ENCODE data around the gene C6orf58. TPM values are rescaled to one million over a fixed set of nuclear protein-coding genes. Genes with fewer than 3 reads are reported as not detected.

Gene C6orf58
- total and polyA plus RNA-seq, 10 of the 15 experiments (the other 5 are each of a cell fraction or from before 2014, with no cell fraction given): 0.06 to 0.43 (median 0.12) TPM; not detected in 2

- TF ChIP-seq BCLAF1 (IDR thresholded peaks at IDR 0.05): no peak
These were observed 15.3 kb upstream of the C6orf58 start (continued) for GRCh38 chr6:127561660-127562059.

- Histone ChIP-seq H3K9me3 (replicated peaks; ENCODE audit: control insufficient read depth, insufficient read depth, low read length) (no peaks in the 10 kb centered on the region; the same call in 2 of the 3 replicates), H4K20me1 (ENCODE audit: control insufficient read depth, insufficient read depth) (no peaks in the 10 kb centered on the region), H2AFZ (ENCODE audit: control insufficient read depth, low read depth, low read length) (no peak overlapping the region), H3K9ac (ENCODE audit: control insufficient read depth, insufficient read depth, low read length) (no peak overlapping the region), H3K4me2 (ENCODE audit: control insufficient read depth, insufficient read depth) (no peak overlapping the region), H3K36me3 (ENCODE audit: control insufficient read depth in 2 of 2, insufficient read depth in 2 of 2, low read length in 1 of 2) (no peaks in the 10 kb centered on the region), H3K4me1 (ENCODE audit: control insufficient read depth, insufficient read depth, low read length) (no peaks in the 10 kb centered on the region), H3K4me3 (no peak overlapping the region), H3K79me2 (ENCODE audit: control insufficient read depth, insufficient read depth, low read length) (no peaks in the 10 kb centered on the region), H3K27ac (ENCODE audit: control insufficient read depth, insufficient read depth) (no peak overlapping the region), H3K27me3 (replicated peaks in 1 of 2; ENCODE audit: control insufficient read depth in 2 of 2, insufficient read depth in 2 of 2, low read length in 1 of 2) (no peaks in the 10 kb centered on the region)
- ChIA-PET RAD21 (ENCODE audit: unreplicated experiment) (no interaction called here), SMC1A (ENCODE audit: uncharacterized antibody, unreplicated experiment) (interaction anchor here (1.2 kb wide), 1 partner anchor 9 kb away, joined by 3 read pairs; no protein-coding TSS in a partner anchor), POLR2A (no interaction called here), CTCF (interaction anchor here (1.1 to 2.1 kb wide), 4 partner anchors 9 to 99 kb away, joined by 3 to 8 read pairs (median 4); no protein-coding TSS in a partner anchor)
- FAIRE-seq (no peak), DNase-seq (ENCODE audit: low read depth, low spot score) (no peak), ATAC-seq (no peak)
- no TSS peak for BruUV-seq (replicated peaks)
- intact Hi-C loops (cut with micrococcal nuclease; ENCODE audit: unreplicated experiment) (no loop called here), in situ Hi-C loops (cut with MboI) (no loop called here)
- 23% methylated on average over 3 of the region's 3 CpGs for WGBS (ENCODE audit: insufficient coverage, insufficient replicate concordance, low lambda C conversion rate, missing lambda C conversion rate)
- TF ChIP-seq WRNIP1 (IDR thresholded peaks at IDR 0.05; ENCODE audit: borderline replicate concordance, low read depth, low read length) (no peak), RBBP5 (conservative IDR thresholded peaks at IDR 0.05) (no peak), USF1 (IDR thresholded peaks at IDR 0.05; ENCODE audit: borderline replicate concordance, extremely low read length, insufficient read depth, low read depth, low read length) (no peak), ZNF24 (IDR thresholded peaks at IDR 0.05) (no peak), MYB (IDR thresholded peaks at IDR 0.05; ENCODE audit: borderline replicate concordance, low read depth, low read length) (no peak), HDAC2 (IDR thresholded peaks at IDR 0.05) (no peak), CREB1 (IDR thresholded peaks at IDR 0.05; ENCODE audit: low read depth) (no peak), NKRF (conservative IDR thresholded peaks at IDR 0.05) (no peak), HDAC6 (IDR thresholded peaks at IDR 0.05; ENCODE audit: unreplicated experiment) (no peak), HSF1 (IDR thresholded peaks at IDR 0.05; ENCODE audit: low read depth, low read length) (no peak), IRF4 (IDR thresholded peaks at IDR 0.05; ENCODE audit: low read depth, low read length) (no peak)
These were observed 12.2 kb upstream of the C6orf58 start for GRCh38 chr6:127564761-127565160.
